HEK293 (cell line): ENCODE results near the gene PHF23.

ENCODE experiments used
- GLIS1 ChIP-seq: fragments of 450-650 bp; formaldehyde crosslinking; IDR thresholded peaks from 2 replicates; pipeline ENCODE4 v1.5.1; 2016; ENCODE audit warnings: missing biosample characterization, missing genetic modification characterization
- PRDM2 ChIP-seq: fragments of 450-650 bp; formaldehyde crosslinking; IDR thresholded peaks from 2 replicates; pipeline ENCODE4 v1.5.1; 2016; ENCODE audit warnings: missing biosample characterization, missing genetic modification characterization, borderline replicate concordance
- SP2 ChIP-seq: fragments of 450-650 bp; formaldehyde crosslinking; IDR thresholded peaks from 2 replicates; pipeline ENCODE4 v1.5.1; 2016; ENCODE audit warnings: missing biosample characterization, missing genetic modification characterization
- YY1 ChIP-seq: fragments of 450-650 bp; formaldehyde crosslinking; IDR thresholded peaks from 2 replicates; pipeline ENCODE4 v1.5.1; 2018; ENCODE audit warnings: missing biosample characterization, missing genetic modification characterization
- ZBTB6 ChIP-seq: fragments of 450-650 bp; formaldehyde crosslinking; IDR thresholded peaks from 2 replicates; pipeline ENCODE4 v1.5.1; 2017; ENCODE audit warnings: missing biosample characterization, missing genetic modification characterization
- ZNF148 ChIP-seq: fragments of 450-650 bp; formaldehyde crosslinking; IDR thresholded peaks from 2 replicates; pipeline ENCODE4 v1.5.0; 2017; ENCODE audit warnings: missing biosample characterization, missing genetic modification characterization, borderline replicate concordance
- ZNF24 ChIP-seq: fragments of 450-650 bp; formaldehyde crosslinking; IDR thresholded peaks from 2 replicates; pipeline ENCODE4 v1.5.1; 2016; ENCODE audit warnings: missing biosample characterization, missing genetic modification characterization
- ZNF324 ChIP-seq: fragments of 450-650 bp; formaldehyde crosslinking; IDR thresholded peaks from 2 replicates; pipeline ENCODE4 v1.5.1; 2016; ENCODE audit warnings: missing biosample characterization, missing genetic modification characterization
- ZNF501 ChIP-seq: fragments of 450-650 bp; formaldehyde crosslinking; IDR thresholded peaks from 2 replicates; pipeline ENCODE4 v1.5.1; 2016; ENCODE audit warnings: missing biosample characterization, missing genetic modification characterization
- ZNF555 ChIP-seq: fragments of 450-650 bp; formaldehyde crosslinking; conservative IDR thresholded peaks from 2 replicates; pipeline ENCODE4 v1.5.1; 2017; ENCODE audit warnings: missing biosample characterization, mild to moderate bottlenecking, missing genetic modification characterization, inconsistent platforms
- ZNF626 ChIP-seq: fragments of 450-650 bp; sonication (Bioruptor Pico); formaldehyde crosslinking; IDR thresholded peaks from 2 replicates; pipeline ENCODE4 v1.5.1; 2018; ENCODE audit warnings: missing biosample characterization, missing genetic modification characterization, inconsistent platforms
- ZNF664 ChIP-seq: fragments of 450-650 bp; formaldehyde crosslinking; IDR thresholded peaks from 2 replicates; pipeline ENCODE4 v1.5.1; 2016; ENCODE audit warnings: missing biosample characterization, missing genetic modification characterization
- ZNF670 ChIP-seq: fragments of 450-650 bp; formaldehyde crosslinking; IDR thresholded peaks from 2 replicates; pipeline ENCODE4 v1.5.1; 2016; ENCODE audit warnings: missing biosample characterization, missing genetic modification characterization, low read depth
- ZNF677 ChIP-seq: fragments of 450-650 bp; IDR thresholded peaks from 2 replicates; pipeline ENCODE4 v1.5.0; 2018; ENCODE audit warnings: missing biosample characterization, mild to moderate bottlenecking, missing genetic modification characterization, moderate library complexity
- ZSCAN18 ChIP-seq: fragments of 450-650 bp; formaldehyde crosslinking; IDR thresholded peaks from 2 replicates; pipeline ENCODE4 v1.5.1; 2016; ENCODE audit warnings: missing biosample characterization, missing genetic modification characterization
- TF ChIP-seq, protein P1 (sequence below): fragments of 450-650 bp; formaldehyde crosslinking; IDR thresholded peaks from 2 replicates; pipeline ENCODE4 v1.5.1; 2016; ENCODE audit warnings: missing biosample characterization, missing genetic modification characterization, borderline replicate concordance
- TF ChIP-seq, protein P2 (sequence below): fragments of 450-650 bp; formaldehyde crosslinking; IDR thresholded peaks from 2 replicates; pipeline ENCODE4 v1.5.1; 2016; ENCODE audit warnings: missing biosample characterization, missing genetic modification characterization
- TF ChIP-seq, protein P3 (sequence below): fragments of 450-650 bp; formaldehyde crosslinking; IDR thresholded peaks from 2 replicates; pipeline ENCODE4 v1.5.1; 2016; ENCODE audit warnings: missing biosample characterization, missing genetic modification characterization

Gene PHF23

DNA sequence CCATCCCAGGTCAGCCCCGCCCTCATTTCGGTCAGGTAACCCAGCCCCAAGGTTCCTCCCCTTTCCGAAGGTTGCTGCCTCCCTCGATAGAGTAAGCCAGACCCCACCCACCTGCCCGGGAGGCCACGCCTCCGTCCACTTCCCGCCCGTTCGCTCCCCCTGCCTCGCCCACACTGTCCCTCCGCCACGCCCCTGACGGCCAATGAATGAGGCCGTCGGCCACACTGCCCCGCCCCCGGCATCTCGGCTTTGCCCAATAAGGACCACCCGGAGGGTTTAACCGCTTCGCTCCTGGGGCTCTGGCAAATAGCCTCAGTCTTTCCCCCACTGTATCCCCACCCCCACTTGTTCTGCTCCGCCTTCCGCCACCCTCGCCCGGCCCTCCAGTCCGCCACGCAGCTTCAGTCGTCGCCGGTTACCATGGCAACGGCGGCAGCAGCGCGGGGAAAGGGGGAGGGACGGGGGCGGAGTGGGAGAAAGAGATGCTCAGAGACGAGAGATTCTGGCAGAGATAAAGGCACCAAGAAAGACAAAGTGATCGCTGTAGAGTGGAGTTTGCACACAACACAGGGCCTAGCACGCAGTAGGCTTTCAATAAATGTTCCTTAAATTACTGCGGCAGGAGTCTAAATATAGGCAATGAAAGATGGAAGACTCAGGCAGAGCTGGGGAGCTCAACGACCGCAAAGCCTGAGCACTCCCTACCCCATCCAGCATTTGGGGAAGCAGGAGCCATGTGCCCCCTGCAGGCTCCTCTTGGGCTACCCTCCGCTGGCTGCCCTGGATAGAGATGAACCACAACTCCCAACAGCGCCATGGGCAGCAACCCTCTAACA, 24.7 kb downstream of the PHF23 start (continued):
- peak; percentile 43; the same call in 1 of the 2 replicates for TF ChIP-seq ZNF501 (tag by site-specific recombination)
- no peak for TF ChIP-seq ZNF626 (tag by site-specific recombination)
- peak; percentile 100 for TF ChIP-seq SP2 (tag by site-specific recombination)
- no peak for TF ChIP-seq ZBTB6 (tag by site-specific recombination)
- TF ChIP-seq ZNF555 (tag by site-specific recombination): no peak
- TF ChIP-seq PRDM2: no peak
- TF ChIP-seq, protein P1, sequence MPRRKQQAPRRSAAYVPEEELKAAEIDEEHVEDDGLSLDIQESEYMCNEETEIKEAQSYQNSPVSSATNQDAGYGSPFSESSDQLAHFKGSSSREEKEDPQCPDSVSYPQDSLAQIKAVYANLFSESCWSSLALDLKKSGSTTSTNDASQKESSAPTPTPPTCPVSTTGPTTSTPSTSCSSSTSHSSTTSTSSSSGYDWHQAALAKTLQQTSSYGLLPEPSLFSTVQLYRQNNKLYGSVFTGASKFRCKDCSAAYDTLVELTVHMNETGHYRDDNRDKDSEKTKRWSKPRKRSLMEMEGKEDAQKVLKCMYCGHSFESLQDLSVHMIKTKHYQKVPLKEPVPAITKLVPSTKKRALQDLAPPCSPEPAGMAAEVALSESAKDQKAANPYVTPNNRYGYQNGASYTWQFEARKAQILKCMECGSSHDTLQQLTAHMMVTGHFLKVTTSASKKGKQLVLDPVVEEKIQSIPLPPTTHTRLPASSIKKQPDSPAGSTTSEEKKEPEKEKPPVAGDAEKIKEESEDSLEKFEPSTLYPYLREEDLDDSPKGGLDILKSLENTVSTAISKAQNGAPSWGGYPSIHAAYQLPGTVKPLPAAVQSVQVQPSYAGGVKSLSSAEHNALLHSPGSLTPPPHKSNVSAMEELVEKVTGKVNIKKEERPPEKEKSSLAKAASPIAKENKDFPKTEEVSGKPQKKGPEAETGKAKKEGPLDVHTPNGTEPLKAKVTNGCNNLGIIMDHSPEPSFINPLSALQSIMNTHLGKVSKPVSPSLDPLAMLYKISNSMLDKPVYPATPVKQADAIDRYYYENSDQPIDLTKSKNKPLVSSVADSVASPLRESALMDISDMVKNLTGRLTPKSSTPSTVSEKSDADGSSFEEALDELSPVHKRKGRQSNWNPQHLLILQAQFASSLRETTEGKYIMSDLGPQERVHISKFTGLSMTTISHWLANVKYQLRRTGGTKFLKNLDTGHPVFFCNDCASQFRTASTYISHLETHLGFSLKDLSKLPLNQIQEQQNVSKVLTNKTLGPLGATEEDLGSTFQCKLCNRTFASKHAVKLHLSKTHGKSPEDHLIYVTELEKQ (tag by site-specific recombination): no peak
- TF ChIP-seq ZNF670 (tag by site-specific recombination): no peak
- TF ChIP-seq ZNF664 (tag by site-specific recombination): no peak
- TF ChIP-seq ZNF677: no peak
- TF ChIP-seq ZNF324: peak; percentile 54; the same call in 1 of the 2 replicates
- TF ChIP-seq GLIS1 (tag by site-specific recombination): peak; percentile 86
- TF ChIP-seq ZSCAN18 (tag by site-specific recombination): no peak
- TF ChIP-seq ZNF24: no peak
- TF ChIP-seq YY1: no peak
- TF ChIP-seq, protein P2, sequence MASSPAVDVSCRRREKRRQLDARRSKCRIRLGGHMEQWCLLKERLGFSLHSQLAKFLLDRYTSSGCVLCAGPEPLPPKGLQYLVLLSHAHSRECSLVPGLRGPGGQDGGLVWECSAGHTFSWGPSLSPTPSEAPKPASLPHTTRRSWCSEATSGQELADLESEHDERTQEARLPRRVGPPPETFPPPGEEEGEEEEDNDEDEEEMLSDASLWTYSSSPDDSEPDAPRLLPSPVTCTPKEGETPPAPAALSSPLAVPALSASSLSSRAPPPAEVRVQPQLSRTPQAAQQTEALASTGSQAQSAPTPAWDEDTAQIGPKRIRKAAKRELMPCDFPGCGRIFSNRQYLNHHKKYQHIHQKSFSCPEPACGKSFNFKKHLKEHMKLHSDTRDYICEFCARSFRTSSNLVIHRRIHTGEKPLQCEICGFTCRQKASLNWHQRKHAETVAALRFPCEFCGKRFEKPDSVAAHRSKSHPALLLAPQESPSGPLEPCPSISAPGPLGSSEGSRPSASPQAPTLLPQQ: 0 out of 2 replicates have a peak, but pooled peaks have one; percentile 11
- TF ChIP-seq, protein P3, sequence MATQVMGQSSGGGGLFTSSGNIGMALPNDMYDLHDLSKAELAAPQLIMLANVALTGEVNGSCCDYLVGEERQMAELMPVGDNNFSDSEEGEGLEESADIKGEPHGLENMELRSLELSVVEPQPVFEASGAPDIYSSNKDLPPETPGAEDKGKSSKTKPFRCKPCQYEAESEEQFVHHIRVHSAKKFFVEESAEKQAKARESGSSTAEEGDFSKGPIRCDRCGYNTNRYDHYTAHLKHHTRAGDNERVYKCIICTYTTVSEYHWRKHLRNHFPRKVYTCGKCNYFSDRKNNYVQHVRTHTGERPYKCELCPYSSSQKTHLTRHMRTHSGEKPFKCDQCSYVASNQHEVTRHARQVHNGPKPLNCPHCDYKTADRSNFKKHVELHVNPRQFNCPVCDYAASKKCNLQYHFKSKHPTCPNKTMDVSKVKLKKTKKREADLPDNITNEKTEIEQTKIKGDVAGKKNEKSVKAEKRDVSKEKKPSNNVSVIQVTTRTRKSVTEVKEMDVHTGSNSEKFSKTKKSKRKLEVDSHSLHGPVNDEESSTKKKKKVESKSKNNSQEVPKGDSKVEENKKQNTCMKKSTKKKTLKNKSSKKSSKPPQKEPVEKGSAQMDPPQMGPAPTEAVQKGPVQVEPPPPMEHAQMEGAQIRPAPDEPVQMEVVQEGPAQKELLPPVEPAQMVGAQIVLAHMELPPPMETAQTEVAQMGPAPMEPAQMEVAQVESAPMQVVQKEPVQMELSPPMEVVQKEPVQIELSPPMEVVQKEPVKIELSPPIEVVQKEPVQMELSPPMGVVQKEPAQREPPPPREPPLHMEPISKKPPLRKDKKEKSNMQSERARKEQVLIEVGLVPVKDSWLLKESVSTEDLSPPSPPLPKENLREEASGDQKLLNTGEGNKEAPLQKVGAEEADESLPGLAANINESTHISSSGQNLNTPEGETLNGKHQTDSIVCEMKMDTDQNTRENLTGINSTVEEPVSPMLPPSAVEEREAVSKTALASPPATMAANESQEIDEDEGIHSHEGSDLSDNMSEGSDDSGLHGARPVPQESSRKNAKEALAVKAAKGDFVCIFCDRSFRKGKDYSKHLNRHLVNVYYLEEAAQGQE (tag by site-specific recombination): no peak
- TF ChIP-seq ZNF148 (tag by site-specific recombination): no peak
